HL-60 (cell line): ENCODE data around the gene CD82.

Experiments
- DNase-seq, 2 experiments: peaks; one replicate each; pipeline ENCODE4 v3.0.0-alpha.2; 2010 to 2020; ENCODE audit warnings: low read depth in 1 of 2, low spot score in 1 of 2
- H3K27ac ChIP-seq: fragments of 250-450 bp; sonication (Bioruptor Pico); replicated peaks from 2 replicates; pipeline ENCODE4 v1.5.1; 2020; ENCODE audit warnings: mild to moderate bottlenecking, moderate library complexity
- H3K27me3 ChIP-seq: fragments of 250-450 bp; sonication (Bioruptor Pico); 2 replicates; pipeline ENCODE4 v1.5.1; 2021; ENCODE audit warnings: mild to moderate bottlenecking, moderate library complexity; ENCODE audit not compliant: insufficient read depth, poor library complexity, severe bottlenecking
- H3K4me3 ChIP-seq: replicated peaks from 2 replicates; pipeline ENCODE4 v1.5.1; 2011; ENCODE audit warnings: mild to moderate bottlenecking, control low read depth, low read length; ENCODE audit not compliant: insufficient read depth
- GABPA ChIP-seq: IDR thresholded peaks from 2 replicates; pipeline ENCODE4 v1.6.1; 2012; ENCODE audit warnings: low read depth
- POLR2AphosphoS5 ChIP-seq: IDR thresholded peaks from 2 replicates; pipeline ENCODE4 v1.6.1; 2012; ENCODE audit warnings: low read depth
- SPI1 ChIP-seq: IDR thresholded peaks from 2 replicates; pipeline ENCODE4 v1.6.1; 2012; ENCODE audit warnings: low read depth, mild to moderate bottlenecking, borderline replicate concordance
- TF ChIP-seq, protein P1 (sequence below): IDR thresholded peaks from one replicate; pipeline ENCODE4 v1.5.1; 2011; ENCODE audit warnings: low read length, control low read depth, inconsistent platforms; ENCODE audit not compliant: insufficient read depth
- TF ChIP-seq, protein P2 (sequence below): IDR thresholded peaks from 2 replicates; pipeline ENCODE4 v1.6.1; 2012; ENCODE audit warnings: low read depth; ENCODE audit not compliant: insufficient replicate concordance

The CD82 gene

DNA sequence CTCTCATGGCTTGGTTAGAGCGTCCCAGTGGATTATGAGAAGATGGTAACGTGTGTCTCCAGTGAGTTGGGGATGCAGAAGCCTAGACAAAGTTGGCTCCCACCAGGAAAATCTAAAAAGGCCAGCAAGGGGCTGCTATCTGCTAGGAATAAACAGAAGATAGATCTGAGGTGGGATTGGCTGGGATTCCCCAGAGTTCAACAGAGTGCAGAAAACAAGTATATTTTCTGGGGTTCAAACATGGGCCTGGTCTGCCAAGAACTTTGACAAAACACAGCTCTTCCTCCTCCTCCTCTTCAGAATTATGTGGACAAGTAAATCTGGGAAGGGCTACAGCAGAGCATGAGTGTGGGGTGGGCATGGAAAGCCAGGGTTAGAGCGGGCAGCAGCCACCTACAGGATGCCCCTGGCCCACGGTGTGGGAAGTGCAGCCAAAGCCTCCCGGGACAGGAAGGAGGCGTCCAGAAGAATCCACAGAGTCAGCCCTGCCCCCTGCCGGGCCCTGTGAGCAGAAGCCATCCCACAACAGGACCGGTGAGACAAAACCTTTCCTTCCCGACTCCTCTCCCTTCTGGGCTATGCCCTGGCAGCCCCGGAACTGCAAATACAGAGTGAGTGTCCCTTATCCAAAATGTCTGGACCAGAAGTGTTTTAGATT, 67.1 kb downstream of the CD82 start:
- H3K27me3 ChIP-seq: no peaks in the 10 kb centered on the region
- DNase-seq: peak in 1 of 2 experiments; percentile 49
- H3K4me3 ChIP-seq: no peak overlapping the region
- H3K27ac ChIP-seq: no peak overlapping the region
- TF ChIP-seq, protein P1, sequence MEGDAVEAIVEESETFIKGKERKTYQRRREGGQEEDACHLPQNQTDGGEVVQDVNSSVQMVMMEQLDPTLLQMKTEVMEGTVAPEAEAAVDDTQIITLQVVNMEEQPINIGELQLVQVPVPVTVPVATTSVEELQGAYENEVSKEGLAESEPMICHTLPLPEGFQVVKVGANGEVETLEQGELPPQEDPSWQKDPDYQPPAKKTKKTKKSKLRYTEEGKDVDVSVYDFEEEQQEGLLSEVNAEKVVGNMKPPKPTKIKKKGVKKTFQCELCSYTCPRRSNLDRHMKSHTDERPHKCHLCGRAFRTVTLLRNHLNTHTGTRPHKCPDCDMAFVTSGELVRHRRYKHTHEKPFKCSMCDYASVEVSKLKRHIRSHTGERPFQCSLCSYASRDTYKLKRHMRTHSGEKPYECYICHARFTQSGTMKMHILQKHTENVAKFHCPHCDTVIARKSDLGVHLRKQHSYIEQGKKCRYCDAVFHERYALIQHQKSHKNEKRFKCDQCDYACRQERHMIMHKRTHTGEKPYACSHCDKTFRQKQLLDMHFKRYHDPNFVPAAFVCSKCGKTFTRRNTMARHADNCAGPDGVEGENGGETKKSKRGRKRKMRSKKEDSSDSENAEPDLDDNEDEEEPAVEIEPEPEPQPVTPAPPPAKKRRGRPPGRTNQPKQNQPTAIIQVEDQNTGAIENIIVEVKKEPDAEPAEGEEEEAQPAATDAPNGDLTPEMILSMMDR: peak; percentile 14
- TF ChIP-seq GABPA: no peak
- TF ChIP-seq SPI1: no peak
- TF ChIP-seq POLR2AphosphoS5: no peak
- TF ChIP-seq, protein P2, sequence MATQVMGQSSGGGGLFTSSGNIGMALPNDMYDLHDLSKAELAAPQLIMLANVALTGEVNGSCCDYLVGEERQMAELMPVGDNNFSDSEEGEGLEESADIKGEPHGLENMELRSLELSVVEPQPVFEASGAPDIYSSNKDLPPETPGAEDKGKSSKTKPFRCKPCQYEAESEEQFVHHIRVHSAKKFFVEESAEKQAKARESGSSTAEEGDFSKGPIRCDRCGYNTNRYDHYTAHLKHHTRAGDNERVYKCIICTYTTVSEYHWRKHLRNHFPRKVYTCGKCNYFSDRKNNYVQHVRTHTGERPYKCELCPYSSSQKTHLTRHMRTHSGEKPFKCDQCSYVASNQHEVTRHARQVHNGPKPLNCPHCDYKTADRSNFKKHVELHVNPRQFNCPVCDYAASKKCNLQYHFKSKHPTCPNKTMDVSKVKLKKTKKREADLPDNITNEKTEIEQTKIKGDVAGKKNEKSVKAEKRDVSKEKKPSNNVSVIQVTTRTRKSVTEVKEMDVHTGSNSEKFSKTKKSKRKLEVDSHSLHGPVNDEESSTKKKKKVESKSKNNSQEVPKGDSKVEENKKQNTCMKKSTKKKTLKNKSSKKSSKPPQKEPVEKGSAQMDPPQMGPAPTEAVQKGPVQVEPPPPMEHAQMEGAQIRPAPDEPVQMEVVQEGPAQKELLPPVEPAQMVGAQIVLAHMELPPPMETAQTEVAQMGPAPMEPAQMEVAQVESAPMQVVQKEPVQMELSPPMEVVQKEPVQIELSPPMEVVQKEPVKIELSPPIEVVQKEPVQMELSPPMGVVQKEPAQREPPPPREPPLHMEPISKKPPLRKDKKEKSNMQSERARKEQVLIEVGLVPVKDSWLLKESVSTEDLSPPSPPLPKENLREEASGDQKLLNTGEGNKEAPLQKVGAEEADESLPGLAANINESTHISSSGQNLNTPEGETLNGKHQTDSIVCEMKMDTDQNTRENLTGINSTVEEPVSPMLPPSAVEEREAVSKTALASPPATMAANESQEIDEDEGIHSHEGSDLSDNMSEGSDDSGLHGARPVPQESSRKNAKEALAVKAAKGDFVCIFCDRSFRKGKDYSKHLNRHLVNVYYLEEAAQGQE: no peak

DNA sequence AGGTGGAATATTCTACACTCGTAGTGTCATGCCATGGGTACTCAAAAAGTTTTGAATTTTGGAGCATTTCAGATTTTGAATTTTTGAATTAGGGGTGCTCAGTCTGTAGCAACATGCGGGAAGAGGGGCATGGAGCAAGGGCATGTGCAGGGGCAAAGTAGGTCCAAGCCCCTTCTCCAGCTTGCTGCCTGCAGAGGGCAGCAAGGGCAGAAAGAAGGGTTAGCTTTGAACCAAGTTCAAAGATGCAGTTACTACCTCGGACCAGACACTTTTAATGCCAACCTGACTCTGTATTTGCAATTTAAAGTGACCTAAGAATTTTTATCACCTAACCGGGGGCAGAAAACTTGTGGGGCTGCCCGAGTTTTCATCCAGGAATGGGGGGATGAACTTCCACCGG, 68.2 kb downstream of the CD82 start:
- Histone ChIP-seq H3K27ac (no peak overlapping the region), H3K27me3 (no peaks in the 10 kb centered on the region), H3K4me3 (no peak overlapping the region)
- no peak for DNase-seq
- TF ChIP-seq GABPA (no peak), POLR2AphosphoS5 (no peak), SPI1 (no peak)
- TF ChIP-seq, protein P1: no peak
- TF ChIP-seq, protein P2: no peak

DNA sequence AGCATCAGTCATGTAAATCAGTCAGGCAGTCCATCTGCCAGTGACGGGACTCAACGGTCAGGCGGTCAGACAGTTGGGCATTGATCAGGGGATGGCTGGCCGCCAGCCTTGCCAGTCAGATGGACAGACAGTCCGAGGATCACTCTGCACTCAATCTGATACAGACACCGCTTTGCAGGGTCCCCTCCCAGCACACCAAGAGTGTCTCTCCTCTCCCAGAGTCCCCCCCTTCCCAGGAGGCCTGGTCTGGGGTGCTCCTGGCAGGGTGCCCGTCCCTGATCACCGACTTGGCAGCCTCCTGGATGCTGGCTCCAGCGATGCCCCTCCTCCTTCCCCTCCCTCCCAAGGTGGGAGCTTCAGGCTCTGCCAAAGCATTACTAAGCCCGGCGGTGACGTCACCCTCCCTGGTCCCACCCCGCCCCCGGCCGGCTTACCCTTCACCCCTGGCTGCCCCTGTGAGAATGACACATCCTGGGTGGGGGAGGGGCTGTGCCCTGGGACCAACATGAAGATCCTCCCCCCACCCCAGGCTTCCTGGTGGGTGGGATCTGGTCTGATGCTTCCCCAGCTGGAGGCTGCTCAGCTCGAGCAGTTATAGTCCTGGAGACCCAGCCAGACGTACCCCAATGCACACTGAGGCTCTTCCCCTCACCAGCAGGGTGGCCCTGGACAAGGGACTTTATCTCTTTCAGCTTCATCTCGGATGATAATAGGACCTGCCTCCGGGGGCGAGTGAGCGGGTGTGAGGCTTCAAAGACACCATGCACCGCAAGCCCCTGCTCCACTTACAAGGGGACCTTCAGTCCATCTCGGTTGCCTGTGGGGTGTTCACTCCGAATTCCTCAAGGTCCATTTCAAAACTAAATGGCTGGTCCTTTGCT, 69.2 kb downstream of the CD82 start:
- DNase-seq: no peak
- no peak overlapping the region for H3K27ac ChIP-seq
- H3K27me3 ChIP-seq: no peaks in the 10 kb centered on the region
- TF ChIP-seq, protein P2: no peak
- TF ChIP-seq SPI1: no peak
- TF ChIP-seq, protein P1: no peak
- TF ChIP-seq GABPA: no peak
- TF ChIP-seq POLR2AphosphoS5: no peak
- no peak overlapping the region for H3K4me3 ChIP-seq
